Activated CD4-positive, alpha-beta T cell treated with anti-CD3 and anti-CD28 coated beads, Interleukin-2, amount 50 U/mL, for 1 hour (primary cell): ENCODE measurements around the gene C1QC.
"Not testable (repeated sequence)": the region's sequence is repeated elsewhere in the genome, so short reads cannot be mapped to it uniquely, and the experiment has no call there.

Experiments
- DNase-seq: peaks from one replicate; pipeline ENCODE4 v3.0.0-alpha.2; 2020

The C1QC gene

GRCh38 chr1:22651941-22652856 lies 8.8 kb downstream of the C1QC start:
- no peak for DNase-seq

- DNase-seq, result no peak
These were observed 9.5 kb downstream of the C1QC start, which contains the start of gene C1QB for GRCh38 chr1:22652881-22653316. Gene C1QB, plus strand, starts transcription at chr1:22653236. Its CDS starts 6,227 bp downstream, at chr1:22659463.

- no peak for DNase-seq
These were observed 11.3 kb downstream of the C1QC start for GRCh38 chr1:22654692-22655091.

- no peak for DNase-seq
These were observed 15.1 kb downstream of the C1QC start for GRCh38 chr1:22658385-22659163.

GRCh38 chr1:22660716-22661241 lies 17.3 kb downstream of the C1QC start:
- no peak for DNase-seq

- DNase-seq, result no peak
These were observed 18.4 kb downstream of the C1QC start for GRCh38 chr1:22661880-22662279.

GRCh38 chr1:22662318-22662717 lies 18.9 kb downstream of the C1QC start:
- DNase-seq, result no peak

GRCh38 chr1:22662986-22663408 lies 19.6 kb downstream of the C1QC start:
- no peak for DNase-seq

- no peak for DNase-seq
These were observed 22.3 kb downstream of the C1QC start for GRCh38 chr1:22665752-22666151.

- no peak for DNase-seq
These were observed 23.0 kb downstream of the C1QC start for GRCh38 chr1:22666412-22666811.

GRCh38 chr1:22668840-22669239 lies 25.4 kb downstream of the C1QC start:
- not testable (repeated sequence) for DNase-seq

GRCh38 chr1:22670352-22670975 lies 27.0 kb downstream of the C1QC start:
- DNase-seq, result no peak

GRCh38 chr1:22671999-22672398 lies 28.6 kb downstream of the C1QC start:
- no peak for DNase-seq

- no peak for DNase-seq
These were observed 30.3 kb downstream of the C1QC start for GRCh38 chr1:22673486-22674409.

- no peak for DNase-seq
These were observed 30.9 kb downstream of the C1QC start for GRCh38 chr1:22674410-22674749.

GRCh38 chr1:22676151-22676550 lies 32.7 kb downstream of the C1QC start:
- DNase-seq, result not testable (repeated sequence)

GRCh38 chr1:22676916-22677583 lies 33.6 kb downstream of the C1QC start:
- no peak for DNase-seq

GRCh38 chr1:22677931-22678896 lies 34.8 kb downstream of the C1QC start:
- DNase-seq, result no peak

- no peak for DNase-seq
These were observed 37.3 kb downstream of the C1QC start for GRCh38 chr1:22680726-22681125.
